ENCODE measurements around the gene ELP4.

ELP4 gene

DNA sequence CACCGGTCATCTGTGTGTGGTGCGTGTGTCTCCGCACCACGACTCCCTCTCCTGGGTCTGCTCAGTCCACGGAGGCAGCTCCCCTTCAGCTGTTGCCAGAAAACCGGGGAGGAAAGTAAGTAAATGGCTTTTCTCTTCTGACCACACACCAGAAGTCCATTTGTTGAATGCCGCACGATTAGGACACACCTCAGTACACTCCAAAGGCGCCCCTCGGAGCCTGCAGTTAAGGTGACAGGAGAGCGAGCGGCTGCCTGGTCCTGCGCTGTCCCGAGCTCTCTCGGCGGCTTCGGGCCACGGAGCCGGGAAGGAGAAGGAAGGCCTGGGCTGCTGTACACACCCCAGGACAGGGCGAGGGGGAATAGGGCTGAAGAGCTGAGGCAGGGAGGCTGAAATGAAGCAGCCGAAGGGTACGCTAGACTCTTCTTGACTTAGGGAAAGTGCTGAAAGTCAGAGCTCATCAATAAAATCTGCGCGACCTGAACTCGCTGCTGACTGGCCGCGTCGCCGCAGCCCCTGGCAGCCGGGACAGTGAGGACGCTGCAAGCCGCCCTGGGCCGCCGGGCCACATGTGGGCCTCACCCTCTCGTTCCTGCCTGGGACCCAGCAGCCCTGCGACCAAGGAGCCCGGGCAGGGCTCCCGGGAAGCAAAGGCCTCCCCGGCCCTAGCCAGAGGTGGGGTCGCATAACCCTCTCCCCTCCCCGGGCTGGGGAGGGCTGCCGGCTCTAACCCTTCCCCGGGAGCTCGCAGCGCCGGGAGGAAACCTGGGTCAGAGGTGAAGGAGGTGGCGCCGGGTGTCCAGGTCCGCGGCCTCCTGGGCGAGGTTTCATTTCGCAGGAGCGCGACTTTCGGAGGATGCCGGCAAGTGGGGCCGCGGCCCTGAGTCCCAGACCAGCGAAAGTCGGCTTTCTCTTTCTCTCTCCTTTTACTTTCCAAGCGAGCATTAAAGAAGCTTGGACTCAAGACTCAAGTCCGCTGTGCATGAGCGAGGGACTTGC lies 303.1 kb downstream of the ELP4 start:
- no peak for DNase-seq (ENCODE audit: low read depth)

DNA sequence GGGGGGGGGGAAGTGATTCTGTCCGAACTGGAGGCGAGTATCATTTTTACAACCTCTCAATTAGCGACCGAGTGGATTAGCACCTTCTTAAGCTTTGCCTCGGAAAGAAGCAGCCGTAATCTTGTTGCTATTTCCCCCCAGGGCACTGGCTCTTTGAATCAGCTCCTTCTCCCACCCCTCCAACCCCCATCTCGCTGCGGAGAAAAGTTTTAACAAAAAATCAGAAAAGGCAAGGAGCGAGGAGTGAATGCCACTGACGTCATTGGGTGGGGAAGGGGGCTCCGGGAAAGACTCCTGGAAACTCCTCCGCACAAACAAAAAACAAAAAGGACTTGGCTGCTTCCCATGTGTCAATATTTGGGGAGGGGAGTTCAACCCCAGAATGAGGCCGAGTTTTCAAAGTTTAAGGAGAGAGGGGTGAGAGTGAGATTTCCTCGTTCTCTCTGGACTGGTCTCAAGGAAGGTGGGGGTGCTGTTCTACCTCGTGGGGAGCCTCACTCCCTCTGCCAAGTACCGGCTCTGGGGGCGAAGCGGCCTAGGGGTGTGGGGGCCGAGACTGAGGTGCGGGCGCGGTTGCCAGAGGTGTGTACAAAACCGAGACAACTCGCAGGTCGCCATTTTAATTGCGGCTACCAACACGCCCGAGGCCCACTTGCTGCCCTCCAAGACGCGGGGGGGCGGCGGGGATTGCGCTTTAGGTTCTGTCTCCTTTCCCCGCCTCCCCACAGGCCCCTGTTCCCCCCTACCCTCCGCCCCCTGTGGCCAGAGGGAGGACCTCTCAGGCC lies 304.0 kb downstream of the ELP4 start:
- no peak for DNase-seq (ENCODE audit: low read depth)

- DNase-seq (ENCODE audit: low read depth): no peak
These were observed 304.8 kb downstream of the ELP4 start for GRCh38 chr11:31814176-31814868.

DNA sequence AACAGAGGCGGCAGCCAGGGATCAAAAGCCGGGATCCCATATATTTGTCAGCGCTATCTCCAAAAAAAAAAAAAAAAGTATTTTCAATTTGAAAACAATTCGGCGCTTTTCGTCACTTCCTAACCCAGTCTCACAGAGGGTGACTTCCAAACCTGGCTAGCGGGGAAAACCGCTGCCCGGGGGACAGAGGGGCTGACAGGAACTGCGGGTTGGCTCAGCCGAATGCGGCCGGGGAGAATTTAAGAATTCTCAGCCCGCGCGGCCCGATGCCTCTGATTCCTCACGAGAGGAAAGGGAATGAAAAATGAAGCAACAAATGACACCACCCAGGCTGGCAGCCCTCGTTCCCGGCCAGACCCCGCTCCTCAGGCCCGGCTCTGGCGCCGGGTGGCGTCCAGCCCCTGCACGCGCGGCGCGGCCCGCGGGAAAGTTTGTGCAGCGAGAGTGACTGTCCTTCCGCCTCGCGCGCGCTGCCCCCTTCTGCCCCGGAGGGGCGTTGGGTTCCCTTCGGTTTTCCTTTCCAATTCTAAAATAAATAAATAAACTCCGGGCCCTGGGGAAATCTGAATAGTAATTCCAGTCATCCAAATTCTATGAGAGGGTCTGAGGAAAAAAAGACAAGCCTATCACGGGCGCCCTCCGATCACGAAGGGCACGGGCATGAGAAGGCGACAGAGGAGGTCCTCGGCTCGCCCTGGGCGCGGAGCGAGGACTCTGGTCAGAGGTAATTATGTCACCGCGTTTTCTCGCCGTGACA lies 306.3 kb downstream of the ELP4 start:
- DNase-seq (ENCODE audit: low read depth): no peak

DNA sequence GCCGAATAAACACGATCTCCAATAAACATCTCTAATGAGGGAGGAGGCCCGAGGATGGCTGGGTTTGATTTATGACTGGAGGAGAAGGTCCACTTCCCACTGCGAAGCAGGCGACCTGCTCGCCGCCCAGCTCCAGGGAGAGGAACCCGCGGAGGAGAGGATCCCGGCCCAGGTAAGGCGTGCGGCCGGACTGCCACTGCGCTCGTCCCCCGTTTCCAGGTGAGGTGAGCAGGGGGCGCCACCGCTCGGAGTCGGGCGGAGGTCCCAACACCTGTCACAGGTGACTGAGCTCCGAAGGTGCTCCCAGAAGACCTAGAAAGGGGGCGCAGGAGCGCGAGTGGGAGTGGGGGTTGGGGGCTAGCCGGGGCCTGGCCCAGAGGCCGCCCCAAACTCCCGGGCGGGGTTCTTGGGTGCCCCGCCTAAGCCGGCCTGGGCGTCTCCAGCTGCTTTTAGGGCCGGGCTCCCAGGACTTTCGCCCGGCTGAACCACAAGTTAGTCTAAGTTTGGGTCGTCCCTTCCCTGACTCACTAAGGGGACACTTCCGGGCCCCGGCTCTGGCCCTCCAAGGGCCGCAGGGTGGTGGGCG lies 307.0 kb downstream of the ELP4 start:
- DNase-seq (ENCODE audit: low read depth): no peak

DNA sequence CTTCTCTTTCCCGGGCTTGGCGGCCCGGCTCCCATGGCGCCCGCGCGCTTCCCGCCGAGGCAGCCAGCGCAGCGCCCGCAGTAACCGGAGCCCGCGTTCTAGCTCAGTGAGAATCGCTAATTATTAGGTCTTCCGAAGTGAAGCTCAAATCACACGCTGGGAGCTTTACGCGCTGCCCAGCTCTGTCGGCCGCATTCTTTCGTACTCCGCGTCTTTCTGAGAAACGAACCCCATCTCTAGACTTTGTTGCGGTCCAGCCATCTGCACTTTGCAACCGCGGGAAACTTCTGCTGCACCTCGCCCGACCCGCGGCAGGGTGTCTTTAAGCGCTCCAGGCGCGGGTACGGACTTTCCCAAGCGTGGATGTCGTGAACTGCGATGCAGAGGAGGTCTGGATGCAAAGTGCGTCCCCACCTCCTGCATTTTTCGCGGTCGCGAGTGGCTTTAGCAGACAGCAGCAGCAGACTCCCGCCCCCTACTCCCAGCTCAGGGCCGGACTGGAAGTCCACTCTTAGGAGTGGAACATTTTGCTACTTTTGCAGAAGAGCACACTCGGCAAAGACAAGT lies 307.6 kb downstream of the ELP4 start:
- no peak for DNase-seq (ENCODE audit: low read depth)

DNA sequence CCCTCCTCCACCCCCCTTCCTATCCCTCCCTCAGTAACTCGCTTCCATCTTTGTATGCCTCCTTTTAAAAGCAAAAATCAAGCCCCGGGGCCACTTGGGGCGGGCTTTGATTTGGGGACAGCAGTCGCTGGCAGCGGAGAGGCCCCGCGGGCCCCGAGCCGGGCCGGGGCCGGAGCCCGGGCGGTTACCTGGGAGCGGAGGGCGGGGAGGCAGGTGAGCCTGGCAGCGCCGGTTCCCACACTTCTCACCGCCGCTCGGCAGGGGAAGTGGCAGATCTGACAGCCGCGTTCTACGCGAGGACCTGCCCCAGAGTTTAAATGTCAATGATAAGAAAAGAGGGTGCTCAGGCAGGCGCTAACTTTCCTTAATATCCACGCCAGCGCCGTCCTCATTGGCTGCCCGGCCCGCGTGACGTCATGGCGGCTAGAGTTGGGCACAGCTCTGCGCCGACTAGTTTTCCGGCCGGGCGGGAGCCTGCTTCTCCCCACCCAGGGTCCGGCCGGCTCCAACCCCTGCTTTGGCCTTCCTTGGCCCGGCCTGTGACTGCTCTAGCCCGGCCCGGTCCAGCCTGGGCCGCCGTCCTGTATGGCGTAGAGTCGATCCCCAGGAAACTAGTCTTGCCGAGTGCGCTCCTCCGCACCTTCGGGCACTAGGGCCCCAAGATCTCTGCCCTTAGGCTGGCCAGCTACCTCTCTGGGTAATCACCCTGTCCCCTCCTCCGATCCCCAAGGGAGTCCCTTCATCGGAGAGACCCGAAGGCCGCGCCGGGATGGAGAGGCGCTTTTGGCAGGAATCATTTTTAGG lies 308.3 kb downstream of the ELP4 start:
- no peak for DNase-seq (ENCODE audit: low read depth)

DNA sequence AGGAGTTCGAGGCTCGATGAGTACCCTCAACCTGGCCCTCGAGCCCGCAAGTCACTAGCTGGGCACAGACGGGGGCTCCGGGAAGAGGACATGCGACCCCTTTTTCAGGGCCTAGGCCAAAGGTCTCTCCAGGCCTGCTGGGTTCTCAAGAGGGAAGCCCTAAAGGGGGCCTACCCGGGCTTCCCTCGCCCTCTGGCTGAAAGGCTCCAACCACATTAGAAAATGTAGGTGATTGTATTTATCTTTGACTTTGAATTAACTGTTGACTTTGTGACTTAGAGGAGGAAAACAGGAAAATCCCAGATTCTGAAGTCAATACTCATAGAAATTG lies 308.8 kb downstream of the ELP4 start:
- DNase-seq (ENCODE audit: low read depth): no peak

GRCh38 chr11:31818874-31819331 lies 309.3 kb downstream of the ELP4 start:
- DNase-seq (ENCODE audit: low read depth): no peak

DNA sequence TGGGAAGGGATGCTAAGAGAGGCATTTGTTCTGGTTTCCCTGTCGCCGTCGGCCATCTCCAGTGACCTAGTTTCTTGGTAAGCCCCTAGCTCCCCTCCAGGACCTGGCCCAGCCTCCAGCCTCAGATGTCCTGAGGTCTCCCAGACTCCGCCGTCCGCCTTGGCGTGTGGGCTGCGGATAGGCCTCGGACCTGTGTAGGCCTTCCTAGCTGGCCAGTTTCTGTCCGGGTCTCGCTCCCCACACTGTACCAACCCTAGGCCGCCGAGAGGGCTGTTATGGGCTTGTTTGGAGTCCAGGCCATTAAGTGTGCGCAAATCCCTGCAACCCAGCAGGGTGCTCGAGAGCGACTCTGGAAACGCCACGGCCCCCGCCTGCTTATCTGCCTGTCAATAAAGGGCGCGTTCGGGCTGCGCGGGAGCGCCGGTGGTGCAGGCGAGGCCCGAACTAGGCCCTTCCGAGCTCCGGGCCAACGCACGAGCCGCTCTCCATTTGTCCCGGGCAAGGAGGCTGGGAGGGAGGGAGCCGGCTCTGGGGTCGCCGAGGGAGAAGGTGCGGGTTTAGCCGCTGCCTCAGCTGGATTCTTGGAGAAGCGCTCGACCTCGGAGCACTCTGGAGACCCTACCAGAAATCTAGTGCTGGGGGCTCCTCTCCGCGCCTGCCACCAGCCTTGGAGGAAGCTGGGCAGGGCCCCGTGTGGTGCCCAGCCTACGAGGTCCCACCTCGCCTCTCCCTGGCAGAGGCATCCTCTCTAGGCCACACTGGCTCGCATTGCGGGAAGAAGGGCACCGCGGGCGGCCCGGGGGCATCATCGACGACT lies 310.3 kb downstream of the ELP4 start:
- DNase-seq (ENCODE audit: low read depth): no peak

DNA sequence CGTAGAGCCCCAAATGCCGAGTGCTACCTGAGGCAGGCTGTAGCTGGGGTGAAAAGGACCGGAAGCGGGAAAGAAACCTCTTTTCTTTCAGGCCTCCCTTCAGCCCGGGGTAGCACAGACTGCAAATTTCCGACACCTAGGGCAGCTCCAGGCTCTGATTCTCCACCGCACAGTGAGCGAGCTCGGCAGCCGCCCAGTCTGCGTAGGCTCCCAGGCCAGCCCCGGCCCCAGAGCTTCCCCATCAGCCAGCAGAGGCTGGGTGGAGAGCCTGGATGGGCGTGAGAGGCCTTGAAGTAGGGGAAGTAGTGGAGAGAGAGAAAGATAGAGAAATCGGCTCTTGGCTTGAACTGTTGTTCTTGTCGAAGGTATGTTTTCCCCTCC lies 310.9 kb downstream of the ELP4 start:
- DNase-seq (ENCODE audit: low read depth): no peak

DNA sequence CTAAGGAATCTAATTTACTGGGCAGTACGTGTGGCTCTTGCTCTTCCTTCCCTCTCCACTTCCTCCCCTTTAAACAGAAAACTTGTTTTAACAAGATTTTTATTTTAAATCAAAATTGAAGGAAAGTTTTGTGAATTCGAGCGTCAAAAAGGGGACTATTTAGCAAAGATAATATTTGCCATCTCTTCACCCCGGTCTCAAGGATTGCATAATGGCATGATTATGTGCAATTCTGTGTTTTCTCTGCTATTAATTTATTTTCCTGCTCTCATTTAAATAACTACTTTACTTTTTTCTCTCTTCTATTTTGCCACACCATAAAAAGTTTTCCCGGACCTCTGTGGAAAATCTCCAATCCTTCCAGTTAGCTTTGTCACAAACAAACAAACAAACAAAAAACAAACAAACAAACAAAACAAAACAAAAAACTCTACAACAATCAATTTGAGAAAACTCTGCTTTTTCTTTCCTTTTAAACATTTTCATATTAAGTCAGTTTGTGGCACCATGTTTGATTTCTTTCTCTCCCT lies 311.7 kb downstream of the ELP4 start:
- DNase-seq (ENCODE audit: low read depth): no peak

GRCh38 chr11:31821766-31822165 lies 312.2 kb downstream of the ELP4 start:
- DNase-seq (ENCODE audit: low read depth): no peak

DNA sequence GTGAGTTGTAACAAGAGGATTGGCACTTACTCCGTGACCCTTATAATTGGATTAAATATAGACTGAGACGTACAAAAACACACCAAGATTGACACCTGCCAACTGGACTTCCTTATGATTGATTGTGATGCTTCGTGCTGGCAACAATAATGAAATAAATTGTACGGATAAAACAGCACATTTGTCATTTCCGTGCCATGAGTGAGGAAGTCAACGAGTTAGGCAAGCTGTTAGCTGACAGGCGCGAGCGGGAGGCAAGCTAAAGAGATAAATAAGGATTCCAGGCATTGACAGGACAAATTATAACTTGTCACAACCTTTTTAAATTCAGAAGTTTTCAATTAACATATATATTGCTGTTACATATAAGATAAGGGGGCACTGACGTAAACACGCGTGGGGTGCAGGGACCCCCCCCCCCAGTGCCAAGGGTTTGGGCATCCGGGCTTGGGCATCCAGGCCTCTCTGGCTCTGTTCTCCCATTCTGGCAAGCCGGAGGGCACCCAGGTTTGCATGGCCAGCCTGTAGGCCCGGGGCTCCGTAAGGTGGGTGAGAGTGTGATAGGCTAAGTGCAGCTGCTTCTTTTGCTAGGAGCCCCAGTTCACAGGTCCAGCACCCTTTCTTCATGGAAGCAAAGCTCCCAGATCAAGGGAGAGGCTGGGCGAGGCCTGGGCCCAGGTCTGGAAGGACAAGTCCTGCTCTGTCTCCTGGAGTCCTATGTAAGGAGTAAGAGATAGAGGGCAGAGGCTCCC lies 312.8 kb downstream of the ELP4 start:
- DNase-seq (ENCODE audit: low read depth): no peak

- no peak for DNase-seq (ENCODE audit: low read depth)
These were observed 313.5 kb downstream of the ELP4 start for GRCh38 chr11:31822927-31823643.

- no peak for DNase-seq (ENCODE audit: low read depth)
These were observed 314.2 kb downstream of the ELP4 start for GRCh38 chr11:31823644-31824331.

DNA sequence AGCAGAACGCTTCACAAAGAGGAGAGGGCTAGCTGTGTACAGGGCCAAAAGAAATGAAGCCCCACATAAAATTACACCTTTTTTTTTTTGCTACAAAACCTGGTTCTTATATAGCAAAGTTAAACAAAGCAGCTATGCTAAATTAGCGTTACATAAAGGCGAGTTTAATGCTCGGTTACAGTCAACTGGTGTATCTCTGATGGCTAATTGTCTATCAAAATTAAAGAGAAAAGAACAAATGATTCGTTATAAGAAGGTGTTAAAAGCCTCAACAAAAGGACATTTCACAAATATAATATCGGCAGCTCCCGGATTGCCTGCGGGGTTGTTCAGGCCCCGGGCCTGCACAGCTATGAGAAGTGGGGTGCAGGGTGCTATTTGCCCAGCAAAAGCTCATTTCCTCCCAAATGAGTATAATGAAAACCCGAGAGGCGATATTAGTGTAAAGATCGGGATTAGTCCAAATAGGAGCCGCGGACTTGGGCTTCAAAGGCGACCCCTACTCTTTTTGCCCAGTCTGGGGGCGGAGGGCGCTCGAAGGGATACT lies 314.8 kb downstream of the ELP4 start:
- no peak for DNase-seq (ENCODE audit: low read depth)
